ENCODE measurements around the gene PRPS1L1. TPM values are rescaled to one million over a fixed set of nuclear protein-coding genes. Genes with fewer than 3 reads are reported as not detected.

The PRPS1L1 gene
- polyA plus RNA-seq, 3 donors: not detected

DNA sequence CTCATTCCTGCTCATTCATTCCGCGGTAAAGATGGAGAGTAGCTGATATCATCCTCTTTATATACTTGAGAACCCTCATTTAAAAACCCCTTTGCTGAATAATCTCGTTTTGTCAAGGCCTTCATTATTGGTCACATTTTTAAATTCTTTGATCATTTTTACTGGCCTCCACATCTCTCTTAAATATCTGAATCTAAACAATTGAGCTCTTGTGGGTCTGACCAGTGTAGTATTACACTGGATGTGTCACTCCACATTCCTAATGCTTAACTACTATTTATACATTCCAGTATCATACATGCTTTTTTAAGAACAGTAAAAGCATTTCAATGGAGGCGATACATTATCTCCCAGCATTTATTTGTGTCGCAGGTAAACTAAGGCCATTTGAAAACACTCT lies 12.6 kb upstream of the PRPS1L1 start:
- H3K36me3 ChIP-seq (replicated peaks in 1 of 2; ENCODE audit: control insufficient read depth in 1 of 2, insufficient read depth in 2 of 2, low read length in 2 of 2): no peaks in the 10 kb centered on the region
- H3K36me3 Mint-ChIP-seq: no peaks in the 10 kb centered on the region
- no peaks in the 10 kb centered on the region for H3K27me3 ChIP-seq (ENCODE audit: control insufficient read depth in 2 of 2, insufficient read depth in 2 of 2, low read length in 2 of 2)
- no peaks in the 10 kb centered on the region for H4K20me1 ChIP-seq (ENCODE audit: insufficient read depth, low read length)
- no peaks in the 10 kb centered on the region for H3K27me3 Mint-ChIP-seq (ENCODE audit: low read depth in 3 of 3)
- no peak overlapping the region for H3K4me2 ChIP-seq (replicated peaks; ENCODE audit: extremely low read depth, low read length, poor library complexity, severe bottlenecking)
- no peaks in the 10 kb centered on the region for H3K4me1 ChIP-seq (ENCODE audit: control insufficient read depth in 1 of 2, insufficient read depth in 2 of 2, low read length in 2 of 2)
- no peak overlapping the region for H2AFZ ChIP-seq (ENCODE audit: insufficient read depth, low read depth, low read length, poor library complexity, severe bottlenecking)
- no peak overlapping the region for H3K27ac ChIP-seq (ENCODE audit: low read depth in 1 of 2, low read length in 2 of 2)
- no peak overlapping the region for H3K9ac ChIP-seq (ENCODE audit: insufficient read depth, low read length, poor library complexity, severe bottlenecking)
- no peak for DNase-seq
- WGBS (ENCODE audit: insufficient coverage): no CpG with 5 or more reads among the region's 5 CpGs
- no peak overlapping the region for H3K4me3 Mint-ChIP-seq
- TF ChIP-seq, protein P1, sequence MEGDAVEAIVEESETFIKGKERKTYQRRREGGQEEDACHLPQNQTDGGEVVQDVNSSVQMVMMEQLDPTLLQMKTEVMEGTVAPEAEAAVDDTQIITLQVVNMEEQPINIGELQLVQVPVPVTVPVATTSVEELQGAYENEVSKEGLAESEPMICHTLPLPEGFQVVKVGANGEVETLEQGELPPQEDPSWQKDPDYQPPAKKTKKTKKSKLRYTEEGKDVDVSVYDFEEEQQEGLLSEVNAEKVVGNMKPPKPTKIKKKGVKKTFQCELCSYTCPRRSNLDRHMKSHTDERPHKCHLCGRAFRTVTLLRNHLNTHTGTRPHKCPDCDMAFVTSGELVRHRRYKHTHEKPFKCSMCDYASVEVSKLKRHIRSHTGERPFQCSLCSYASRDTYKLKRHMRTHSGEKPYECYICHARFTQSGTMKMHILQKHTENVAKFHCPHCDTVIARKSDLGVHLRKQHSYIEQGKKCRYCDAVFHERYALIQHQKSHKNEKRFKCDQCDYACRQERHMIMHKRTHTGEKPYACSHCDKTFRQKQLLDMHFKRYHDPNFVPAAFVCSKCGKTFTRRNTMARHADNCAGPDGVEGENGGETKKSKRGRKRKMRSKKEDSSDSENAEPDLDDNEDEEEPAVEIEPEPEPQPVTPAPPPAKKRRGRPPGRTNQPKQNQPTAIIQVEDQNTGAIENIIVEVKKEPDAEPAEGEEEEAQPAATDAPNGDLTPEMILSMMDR (IDR thresholded peaks at IDR 0.05): no peak
- H3K4me1 Mint-ChIP-seq: no peaks in the 10 kb centered on the region
- H3K4me3 ChIP-seq (replicated peaks in 1 of 3; ENCODE audit: low read depth in 2 of 3, low read length in 3 of 3): no peak overlapping the region
- peaks cover 0 to 6% of the 10 kb centered on the region in 2 donors for H3K9me3 ChIP-seq (replicated peaks in 1 of 2; ENCODE audit: control insufficient read depth in 1 of 2, insufficient read depth in 1 of 2, low read length in 2 of 2)
- H3K79me2 ChIP-seq (ENCODE audit: insufficient read depth, low read length): no peaks in the 10 kb centered on the region
- intact Hi-C loops (cut with micrococcal nuclease): no loop called here
- no peak overlapping the region for H3K27ac Mint-ChIP-seq
- peaks cover 2 to 21% (median 6%) of the 10 kb centered on the region in 7 donors for H3K9me3 Mint-ChIP-seq

- Histone ChIP-seq H3K9me3 (replicated peaks in 1 of 2; ENCODE audit: control insufficient read depth in 1 of 2, insufficient read depth in 1 of 2, low read length in 2 of 2) (peaks cover 0 to 6% of the 10 kb centered on the region in 2 donors), H3K4me2 (replicated peaks; ENCODE audit: extremely low read depth, low read length, poor library complexity, severe bottlenecking) (no peak overlapping the region), H3K4me3 (replicated peaks in 1 of 3; ENCODE audit: low read depth in 2 of 3, low read length in 3 of 3) (no peak overlapping the region), H3K4me1 (ENCODE audit: control insufficient read depth in 1 of 2, insufficient read depth in 2 of 2, low read length in 2 of 2) (no peaks in the 10 kb centered on the region), H2AFZ (ENCODE audit: insufficient read depth, low read depth, low read length, poor library complexity, severe bottlenecking) (no peak overlapping the region), H3K9ac (ENCODE audit: insufficient read depth, low read length, poor library complexity, severe bottlenecking) (no peak overlapping the region), H3K79me2 (ENCODE audit: insufficient read depth, low read length) (no peaks in the 10 kb centered on the region), H3K36me3 (replicated peaks in 1 of 2; ENCODE audit: control insufficient read depth in 1 of 2, insufficient read depth in 2 of 2, low read length in 2 of 2) (no peaks in the 10 kb centered on the region), H3K27me3 (ENCODE audit: control insufficient read depth in 2 of 2, insufficient read depth in 2 of 2, low read length in 2 of 2) (no peaks in the 10 kb centered on the region), H3K27ac (ENCODE audit: low read depth in 1 of 2, low read length in 2 of 2) (no peak overlapping the region), H4K20me1 (ENCODE audit: insufficient read depth, low read length) (no peaks in the 10 kb centered on the region)
- no peaks in the 10 kb centered on the region for H3K36me3 Mint-ChIP-seq
- no peaks in the 10 kb centered on the region for H3K4me1 Mint-ChIP-seq
- TF ChIP-seq, protein P1 (IDR thresholded peaks at IDR 0.05): no peak
- intact Hi-C loops (cut with micrococcal nuclease): no loop called here
- H3K4me3 Mint-ChIP-seq: no peak overlapping the region
- H3K9me3 Mint-ChIP-seq: peaks cover 2 to 21% (median 6%) of the 10 kb centered on the region in 7 donors
- no peak overlapping the region for H3K27ac Mint-ChIP-seq
- DNase-seq: no peak
- no peaks in the 10 kb centered on the region for H3K27me3 Mint-ChIP-seq (ENCODE audit: low read depth in 3 of 3)
Measured at GRCh38 chr7:18038382-18038781, 10.7 kb upstream of the PRPS1L1 start.
